NCI-H748 (cell line): Measurements from ENCODE around the gene MYH13.

ENCODE experiments used
- DNase-seq: peaks from one replicate; lab custom pipeline; 2025; ENCODE audit not compliant: unreplicated experiment; lab: John Stamatoyannopoulos, UW

Gene MYH13

DNA sequence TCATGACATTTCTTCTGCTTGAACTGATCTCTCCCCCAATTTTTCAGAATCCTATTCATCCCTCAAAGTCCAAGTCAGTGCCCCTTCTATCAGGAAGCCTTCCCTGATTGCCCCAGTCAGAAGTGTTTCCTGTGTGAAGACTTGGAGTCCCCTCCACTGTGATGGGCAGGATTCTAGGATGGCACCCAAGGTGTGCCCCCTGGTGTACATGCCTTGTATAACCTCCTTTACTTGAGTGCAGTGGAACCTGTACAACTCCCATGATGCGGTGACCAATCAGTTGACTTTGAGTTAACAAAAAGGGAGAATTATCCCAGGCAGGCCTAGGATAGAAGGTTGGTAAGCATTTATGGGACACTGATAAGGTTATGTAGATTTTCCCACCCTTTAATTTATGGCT lies 23.4 kb downstream of the MYH13 start:
- DNase-seq, result no peak

DNA sequence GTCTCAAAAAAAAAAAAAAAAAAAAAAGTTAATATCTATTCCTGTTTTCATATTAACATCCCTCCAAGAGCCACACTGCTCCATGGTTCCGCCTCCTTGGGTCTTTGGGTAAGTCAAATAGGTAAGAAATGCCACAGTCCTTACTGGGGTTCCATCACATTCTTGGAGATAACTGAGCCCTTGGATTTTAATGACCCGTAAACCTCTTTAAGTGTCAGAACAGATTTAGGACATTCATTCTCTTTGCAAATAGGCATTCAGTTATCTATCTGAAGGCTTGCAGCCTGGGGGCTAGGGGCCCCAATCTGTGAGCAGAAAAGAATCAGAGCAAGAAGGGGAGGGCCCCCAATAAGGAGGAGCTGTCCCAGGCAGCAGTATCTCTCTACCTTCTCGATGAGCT lies 28.0 kb downstream of the MYH13 start:
- DNase-seq, result no peak

DNA sequence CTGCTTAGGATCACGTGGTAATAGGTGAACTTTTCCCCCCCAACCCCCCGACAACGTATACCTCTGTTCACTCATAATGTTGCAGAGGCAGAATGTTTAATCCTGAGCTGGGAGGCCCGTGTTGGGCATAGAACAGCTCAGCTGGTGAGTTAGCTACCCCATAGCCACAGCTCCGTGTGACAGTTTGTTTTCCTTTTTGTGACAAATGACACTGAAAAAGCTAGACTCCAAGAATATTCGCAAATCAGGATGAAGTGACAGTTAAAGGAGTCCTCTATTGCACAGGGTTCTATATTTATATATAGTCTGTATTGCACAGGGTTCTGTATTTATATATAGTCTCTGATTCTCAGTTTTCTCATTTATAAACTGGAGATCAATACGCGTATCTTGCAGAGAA lies 33.8 kb downstream of the MYH13 start:
- DNase-seq, result no peak

DNA sequence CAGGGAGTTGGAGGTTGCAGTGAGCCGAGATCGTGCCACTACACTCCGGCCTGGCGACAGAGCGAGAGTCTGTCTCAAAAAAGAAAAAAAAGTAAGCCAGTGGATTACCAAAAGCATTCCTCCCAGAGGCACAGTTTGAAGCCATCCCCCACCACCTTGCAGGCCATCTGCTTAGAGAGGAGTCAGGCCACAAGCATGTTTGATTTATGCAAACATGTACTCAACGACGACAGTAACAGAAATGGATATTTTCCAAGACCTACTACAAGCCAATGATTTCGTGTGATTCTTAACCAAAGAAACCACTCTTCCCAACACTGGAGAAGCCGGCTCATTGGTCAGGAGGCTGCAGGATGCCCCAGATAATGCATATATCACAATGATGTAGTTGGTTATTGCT lies 34.8 kb downstream of the MYH13 start:
- no peak for DNase-seq

DNA sequence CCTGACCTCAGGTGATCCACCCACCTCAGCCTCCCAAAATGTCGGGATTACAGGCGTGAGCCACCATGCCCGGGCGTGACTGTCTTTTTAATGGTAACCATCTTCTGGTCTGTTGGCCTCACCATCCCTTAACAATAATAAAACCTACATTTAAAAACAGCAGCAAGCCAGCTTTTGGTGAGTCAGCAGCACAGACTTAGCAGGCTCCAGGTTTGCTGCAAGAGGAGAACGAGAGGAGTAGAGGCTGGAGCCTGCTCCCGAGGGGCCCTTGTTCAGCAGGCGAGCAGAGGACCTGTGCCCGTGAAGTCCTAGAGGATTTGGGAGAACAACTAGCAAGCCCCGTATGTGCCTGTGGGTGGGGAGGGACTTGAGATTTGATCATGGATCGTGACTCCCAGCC lies 35.7 kb downstream of the MYH13 start:
- DNase-seq, result no peak

DNA sequence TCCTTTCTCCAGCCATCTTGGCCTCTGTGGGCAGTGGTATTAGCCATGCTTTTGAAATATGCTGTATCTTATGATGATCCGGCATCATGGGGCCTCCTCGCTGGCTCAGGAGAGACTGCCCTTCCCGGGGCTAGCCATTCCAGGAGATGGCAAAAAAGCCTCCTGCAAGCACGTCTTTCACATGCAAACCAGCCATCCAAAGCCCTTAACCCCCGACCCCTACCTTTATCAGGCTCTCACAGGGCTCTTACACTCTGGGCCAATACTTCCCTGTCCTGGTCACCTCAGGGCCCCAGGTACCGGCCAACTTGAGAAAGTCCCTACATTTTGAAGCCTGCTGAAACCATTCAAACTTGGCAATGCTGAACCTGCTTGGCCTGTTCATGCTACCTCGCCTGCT lies 36.4 kb downstream of the MYH13 start:
- no peak for DNase-seq

DNA sequence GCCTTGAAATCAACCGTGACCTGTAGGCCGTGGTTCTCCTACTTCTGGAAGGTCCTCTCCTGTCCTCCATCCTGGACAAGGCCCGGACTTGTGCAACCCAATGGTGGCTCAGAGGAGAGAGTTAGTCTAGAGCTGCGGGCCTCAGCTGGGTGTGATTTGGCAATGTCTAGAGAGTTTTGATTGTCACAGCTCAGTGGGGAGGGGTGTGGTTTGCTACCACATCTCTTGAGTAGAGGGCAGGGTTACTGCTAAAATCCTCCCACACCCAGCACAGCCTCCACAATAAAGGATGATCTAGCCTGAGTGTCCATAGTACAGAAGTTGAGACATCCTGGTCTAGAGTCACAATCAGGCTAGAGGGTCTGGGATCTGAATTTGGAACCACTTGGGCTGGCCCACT lies 40.3 kb downstream of the MYH13 start:
- no peak for DNase-seq

DNA sequence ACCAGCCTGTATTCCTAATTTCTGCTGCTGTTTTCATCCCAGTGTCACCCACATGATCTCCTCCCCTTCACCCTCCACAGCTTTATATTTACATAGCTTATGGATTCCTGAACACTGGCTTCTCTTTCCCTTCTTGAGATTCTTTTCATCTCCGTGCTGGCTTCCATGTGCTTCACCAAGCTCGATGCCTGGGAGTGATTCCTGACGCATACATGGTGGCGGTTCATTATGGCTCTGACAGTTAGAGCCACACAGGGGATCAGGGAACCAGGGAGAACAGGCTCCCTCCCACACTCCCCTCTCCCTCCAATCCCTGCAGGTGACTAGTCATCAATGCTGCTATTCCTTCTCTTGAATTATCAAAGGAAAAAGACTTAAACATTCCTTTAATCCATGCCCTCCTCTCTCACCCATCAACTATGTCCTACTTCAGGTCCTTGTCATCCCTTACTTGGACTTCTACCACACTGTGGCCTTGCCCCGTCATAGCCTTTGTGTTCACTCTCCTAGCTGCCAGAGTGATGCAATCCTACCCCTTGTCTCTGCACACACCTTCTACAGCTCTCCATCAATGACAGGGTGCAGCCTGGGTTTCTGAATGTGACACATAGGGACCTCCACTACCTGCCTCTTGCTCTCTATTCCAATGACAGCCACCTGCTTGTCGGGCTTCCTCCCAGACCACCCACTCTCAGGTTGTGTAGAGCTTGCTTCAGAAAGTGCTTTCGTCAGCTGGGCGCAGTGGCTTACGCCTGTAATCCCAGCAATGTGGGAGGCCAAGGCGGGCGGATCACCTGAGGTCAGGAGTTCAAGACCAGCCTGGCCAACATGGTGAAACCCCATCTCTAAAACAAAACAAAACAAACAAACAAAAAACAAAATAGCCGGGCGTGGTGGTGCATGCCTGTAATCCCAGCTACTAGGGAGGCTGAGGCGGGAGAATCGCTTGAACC lies 43.6 kb downstream of the MYH13 start:
- no peak for DNase-seq

DNA sequence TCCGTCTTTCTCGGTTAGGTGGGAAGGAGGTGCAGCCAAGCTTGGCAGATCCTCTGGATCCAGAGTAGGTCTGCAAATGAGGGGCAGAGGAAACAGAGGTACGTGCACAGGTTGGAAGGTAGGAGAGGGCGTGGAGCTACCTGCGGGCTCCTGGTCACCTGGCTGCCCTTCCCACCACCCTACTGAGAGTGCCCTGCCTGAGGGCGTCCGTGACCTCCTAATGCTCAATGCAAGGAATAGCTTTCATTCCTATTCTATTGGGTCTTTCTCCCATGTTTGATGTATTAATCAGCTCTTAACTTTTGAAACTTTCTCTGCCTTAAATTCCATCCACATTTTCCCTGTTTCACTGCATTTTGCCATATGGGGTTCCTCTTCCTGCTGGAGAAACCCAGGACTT lies 44.6 kb downstream of the MYH13 start:
- DNase-seq, result no peak

DNA sequence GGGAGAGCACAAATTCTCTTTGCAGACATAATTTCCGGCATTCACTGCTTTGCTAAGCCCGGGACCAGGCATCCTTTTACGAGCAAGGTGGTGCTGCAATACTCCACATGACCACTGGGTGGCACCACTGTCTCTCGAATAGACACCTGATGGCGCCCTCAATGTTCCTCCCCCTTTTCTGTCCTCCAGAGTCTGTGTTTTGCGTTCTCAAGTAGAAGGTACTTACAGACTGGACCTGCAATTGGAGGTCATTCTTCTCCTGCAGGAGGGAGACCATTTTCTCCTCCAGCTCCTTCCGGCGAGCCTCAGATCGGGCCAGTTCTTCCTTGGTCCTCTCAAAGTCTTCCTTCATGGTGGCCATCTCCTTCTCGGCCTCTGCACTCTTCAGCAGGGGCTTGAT lies 45.2 kb downstream of the MYH13 start:
- DNase-seq, result peak; percentile 74

DNA sequence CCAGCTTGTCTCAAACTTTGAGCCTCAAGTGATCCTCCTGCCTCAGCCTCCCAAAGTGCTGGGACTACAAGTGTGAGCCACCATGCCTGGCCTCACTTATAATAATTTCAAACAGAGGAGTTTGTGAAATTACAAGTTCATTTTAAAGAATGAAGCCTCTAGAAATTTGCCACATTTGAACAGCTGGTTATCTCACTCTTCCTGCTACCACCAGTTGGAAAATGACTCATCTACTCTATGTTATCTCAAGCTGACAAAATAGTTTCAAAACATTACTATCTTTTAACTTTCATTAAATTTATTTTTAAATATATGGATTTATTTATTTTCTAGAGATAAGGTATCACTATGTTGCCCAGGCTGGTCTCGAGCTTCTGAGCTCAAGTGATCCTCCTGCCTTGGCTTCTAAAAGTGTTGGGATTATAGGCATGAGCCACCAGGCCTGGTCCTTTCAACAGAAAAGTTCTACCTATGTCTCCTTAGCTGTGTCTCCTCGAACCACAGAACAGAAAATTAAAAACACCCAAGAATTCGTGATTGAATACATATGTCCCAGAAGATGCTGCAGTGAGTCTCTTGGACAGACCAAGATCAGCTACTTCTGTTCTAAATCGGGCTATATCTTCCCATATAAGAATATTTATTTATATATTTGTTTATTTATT lies 47.6 kb downstream of the MYH13 start:
- DNase-seq, result no peak

DNA sequence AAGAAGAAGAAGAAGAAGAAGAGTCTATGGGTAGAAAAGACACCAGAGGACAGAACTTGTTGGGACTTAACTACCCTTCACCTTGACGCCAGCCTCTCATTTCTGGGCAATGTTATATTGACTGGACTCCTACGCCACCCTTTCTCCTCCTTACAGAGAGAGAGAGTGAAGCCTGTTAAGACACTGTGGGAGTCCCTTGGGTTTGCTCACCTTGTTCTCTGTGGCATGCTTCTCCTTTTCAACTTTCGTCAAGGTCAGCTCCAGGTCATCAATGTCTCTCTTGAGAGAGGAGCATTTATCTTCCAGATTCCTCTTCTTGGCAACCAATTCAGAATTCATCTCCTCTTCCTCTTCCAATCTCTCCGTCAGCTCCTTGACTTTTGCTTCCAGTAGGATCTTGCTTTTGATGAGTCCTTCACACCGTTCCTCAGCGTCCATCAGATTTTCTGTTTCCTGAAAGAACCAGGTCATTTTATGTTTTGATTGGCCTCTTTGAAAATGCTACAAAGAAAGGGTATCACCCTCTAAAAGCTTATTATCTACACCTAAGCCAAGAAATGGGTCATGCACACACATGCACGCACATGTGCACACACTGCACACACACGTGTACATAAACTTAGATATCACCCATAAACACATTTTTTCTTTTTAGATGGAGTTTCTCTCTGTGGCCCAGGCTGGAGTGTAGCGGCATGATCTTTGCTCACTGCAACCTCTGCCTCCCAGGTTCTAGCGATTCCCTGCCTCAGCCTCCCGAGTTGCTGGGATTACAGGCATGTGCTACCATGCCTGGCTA lies 48.8 kb downstream of the MYH13 start:
- DNase-seq, result no peak

DNA sequence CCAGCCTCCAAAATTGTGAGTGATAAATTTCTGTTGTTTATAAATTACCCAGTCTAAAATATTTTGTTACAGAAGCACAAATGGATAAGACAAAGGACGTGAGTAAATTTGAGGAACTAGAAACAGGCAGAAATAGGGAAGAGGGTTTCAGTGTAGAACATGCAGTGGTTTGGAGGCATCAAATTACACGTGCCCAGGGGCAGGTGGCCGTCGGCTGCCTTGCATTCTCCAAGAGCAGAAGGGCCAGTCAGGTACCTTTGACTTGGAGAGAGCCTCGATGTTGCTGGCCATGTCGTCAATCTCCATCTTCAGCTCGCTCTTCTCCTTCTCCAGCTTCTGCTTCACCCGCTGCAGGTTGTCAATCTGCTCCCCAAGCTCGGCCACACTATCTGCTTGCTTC lies 54.3 kb downstream of the MYH13 start:
- no peak for DNase-seq

DNA sequence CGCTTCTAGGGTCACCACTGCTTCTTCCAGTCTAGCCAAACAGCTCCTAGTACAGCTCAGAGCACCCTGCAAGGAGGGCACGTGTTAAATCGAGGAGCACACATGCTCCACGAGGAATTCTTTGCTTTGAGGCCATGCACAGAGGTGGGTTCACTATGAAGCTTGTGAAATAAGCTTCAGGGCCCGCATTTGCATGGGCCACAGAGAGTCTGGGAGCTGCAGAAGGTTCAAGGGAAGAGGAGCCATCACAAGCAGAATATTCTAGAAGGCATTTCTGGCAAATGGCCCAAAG lies 55.3 kb downstream of the MYH13 start:
- DNase-seq, result no peak

DNA sequence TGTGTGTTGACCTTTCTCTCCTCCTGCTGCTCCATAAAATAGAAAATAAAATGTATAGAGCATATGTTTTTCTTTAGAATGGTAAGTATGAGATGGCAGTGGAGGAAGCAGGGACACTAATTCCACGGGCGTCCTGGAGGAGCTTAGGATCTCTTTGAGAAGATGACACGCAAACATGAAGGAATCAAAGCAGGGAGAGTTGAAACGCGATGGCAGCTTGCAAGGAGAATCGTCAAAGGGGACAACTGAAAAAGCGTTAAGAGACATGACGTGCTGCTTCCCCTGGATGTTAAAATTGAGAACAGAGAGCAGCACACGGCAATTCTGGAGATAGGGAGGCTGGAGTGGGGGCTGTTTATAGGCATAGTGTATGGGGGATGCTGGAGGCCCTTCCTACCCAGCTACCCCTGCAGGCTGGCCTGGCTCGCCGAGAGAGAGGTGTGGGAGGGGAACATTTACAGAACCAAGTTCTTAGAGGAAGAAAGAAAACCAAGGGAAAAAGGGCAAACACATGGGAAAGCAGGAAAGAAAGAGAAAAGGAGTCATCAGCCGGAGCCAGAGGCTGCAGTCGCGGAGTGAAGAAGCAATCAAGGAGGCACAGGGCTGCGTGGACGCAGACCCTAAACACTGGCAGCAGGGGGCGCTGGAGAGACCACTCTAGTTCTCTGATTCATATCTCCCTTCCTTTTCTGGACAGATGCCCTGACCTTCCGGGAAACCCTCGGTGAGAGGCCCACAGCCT lies 55.8 kb downstream of the MYH13 start:
- DNase-seq, result no peak

DNA sequence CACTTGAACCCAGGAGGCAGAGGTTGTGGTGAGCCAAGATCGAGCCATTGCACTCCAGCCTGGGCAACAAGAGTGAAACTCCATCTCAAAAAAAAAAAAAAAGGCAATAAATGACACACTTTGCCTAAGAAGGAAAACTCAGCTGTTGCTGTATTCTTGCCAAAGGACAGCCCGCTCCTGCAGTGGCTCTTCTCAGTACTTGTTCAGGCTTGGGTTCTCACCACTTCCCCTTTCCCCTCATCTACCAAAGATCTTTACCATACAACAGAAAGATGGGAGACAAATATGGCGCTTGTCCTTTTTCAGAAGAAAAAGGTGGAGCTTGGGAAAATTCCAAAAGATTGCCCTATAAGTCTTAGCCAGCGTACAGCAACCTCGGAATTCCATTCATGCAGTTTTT lies 58.5 kb downstream of the MYH13 start:
- no peak for DNase-seq

DNA sequence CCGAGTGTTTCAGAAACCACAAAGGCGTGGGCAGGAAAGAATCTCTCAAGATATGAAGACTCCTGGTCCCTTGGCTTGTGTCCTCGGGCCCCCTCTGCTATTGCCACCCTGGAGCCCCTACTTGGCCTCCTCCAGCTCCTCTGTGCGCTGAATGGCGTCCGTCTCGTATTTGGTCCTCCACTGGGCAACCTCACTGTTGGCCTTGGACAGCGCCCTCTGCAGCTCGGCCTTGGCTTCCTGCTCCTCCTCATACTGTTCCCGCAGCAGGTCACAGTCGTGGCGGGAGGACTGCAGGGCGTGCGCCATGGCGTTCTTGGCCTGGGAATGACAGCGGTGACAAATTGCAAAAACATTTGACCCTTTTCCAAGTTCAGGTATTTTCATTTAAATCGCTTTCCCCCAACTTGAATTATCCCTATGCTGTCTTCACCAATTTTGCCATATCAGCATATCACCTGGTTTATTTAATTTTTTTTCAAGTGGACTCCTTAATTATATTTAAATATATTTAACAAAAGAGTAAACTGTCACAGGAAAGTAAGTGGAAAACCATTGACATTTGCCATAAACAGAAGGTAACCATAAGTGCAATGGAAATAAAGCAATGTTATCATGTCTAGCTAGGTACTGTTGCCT lies 59.7 kb downstream of the MYH13 start:
- DNase-seq, result no peak

DNA sequence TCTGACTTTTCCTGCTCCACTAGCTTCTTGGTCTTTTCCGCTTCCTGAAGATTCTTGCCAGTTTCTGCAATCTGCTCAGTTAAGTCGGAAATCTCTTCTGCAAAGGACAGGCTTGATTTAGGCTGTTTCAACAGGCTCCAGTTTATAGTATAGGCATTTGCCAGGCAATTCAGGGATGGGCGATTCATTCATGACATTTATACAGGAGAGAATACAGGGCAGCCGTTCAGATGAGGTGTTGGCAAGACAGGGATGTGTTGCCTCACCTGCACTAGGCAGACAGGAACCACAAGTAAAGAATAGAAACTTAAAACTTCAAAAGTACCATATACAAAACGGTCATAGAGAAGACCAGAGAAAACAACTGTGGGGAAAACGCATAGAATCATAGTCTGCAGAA lies 61.7 kb downstream of the MYH13 start:
- DNase-seq, result no peak

DNA sequence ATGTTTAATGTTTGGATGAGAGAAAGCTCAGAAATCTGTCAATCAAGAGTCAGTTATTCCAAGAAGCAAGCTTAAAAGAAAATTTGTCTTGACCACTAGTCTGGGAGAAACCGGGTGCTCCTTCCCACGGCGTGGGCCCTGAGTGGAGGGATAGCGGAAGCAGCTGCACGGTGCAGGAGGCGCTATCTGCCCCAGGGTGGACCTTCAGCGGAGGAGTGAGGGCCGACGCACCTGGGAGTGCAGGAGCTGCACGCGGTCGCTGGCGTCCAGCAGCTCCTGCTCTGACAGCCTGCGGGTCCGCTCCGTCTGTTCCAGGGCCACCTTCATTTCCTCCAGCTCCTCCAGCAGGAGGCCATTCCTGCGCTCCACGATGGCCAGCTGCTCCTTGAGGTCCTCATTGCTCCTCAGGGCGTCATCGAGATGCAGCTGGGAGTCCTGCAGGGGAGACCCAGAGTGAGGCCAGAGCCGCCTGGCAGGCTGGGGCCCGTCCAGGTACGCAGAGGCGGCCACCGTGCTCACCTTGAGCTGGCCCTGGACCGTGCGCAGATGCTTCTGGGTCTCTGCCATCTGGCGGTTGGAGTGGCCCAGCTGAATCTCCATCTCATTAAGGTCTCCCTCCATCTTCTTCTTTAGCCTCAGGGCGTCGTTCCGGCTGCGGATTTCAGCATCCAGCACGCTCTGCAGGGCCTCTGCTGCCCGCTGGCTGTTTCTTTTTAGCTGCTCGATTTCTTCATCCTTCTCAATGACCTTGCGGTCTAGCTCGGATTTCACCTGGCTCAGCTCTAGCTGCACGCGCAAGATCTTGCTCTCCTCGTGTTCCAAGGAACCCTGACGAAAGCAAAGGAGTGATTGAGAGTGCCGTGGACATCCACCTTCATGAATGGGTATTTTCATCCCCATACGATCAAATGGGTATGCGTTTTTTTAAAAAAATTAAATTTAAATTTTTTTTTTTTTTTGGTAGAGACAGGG lies 63.5 kb downstream of the MYH13 start:
- no peak for DNase-seq

DNA sequence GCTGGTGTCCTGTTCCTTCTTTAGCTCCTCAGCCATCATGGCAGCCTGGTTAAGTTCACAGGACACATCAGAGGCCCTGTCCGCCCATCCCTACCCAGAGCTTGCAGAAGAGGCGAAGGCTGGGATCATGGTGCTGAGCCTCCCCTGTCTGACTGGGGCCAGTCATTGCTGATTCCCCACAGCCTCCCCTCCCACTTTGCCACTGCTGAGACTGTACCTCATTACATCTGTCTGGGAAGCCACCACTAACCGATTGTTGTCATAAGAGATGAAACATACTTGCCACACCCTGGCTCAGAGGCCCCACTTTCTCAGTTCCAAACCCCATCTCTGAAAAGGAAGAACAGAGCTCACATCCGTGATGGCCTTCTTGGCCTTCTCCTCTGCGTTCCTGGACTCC lies 66.2 kb downstream of the MYH13 start:
- no peak for DNase-seq
